Mammary epithelial cell (primary cell): Measurements from ENCODE around the gene RTL1.

Source experiments
- EZH2 ChIP-seq: IDR thresholded peaks from 2 replicates; pipeline ENCODE4 v1.6.1; 2012; ENCODE audit warnings: low read length, inconsistent platforms, borderline replicate concordance
- TF ChIP-seq, protein P1 (sequence below), 2 donors: IDR thresholded peaks in 1 of 2; conservative IDR thresholded peaks in 1 of 2; 2 replicates each; pipeline ENCODE4 v1.5.1; 2011 to 2012; ENCODE audit warnings: inconsistent platforms in 2 of 2, low read length in 2 of 2, mild to moderate bottlenecking in 2 of 2, control low read depth in 1 of 2, low read depth in 1 of 2; ENCODE audit not compliant: insufficient read depth in 1 of 2; ENCODE audit errors: extremely low read depth in 1 of 2

- TF ChIP-seq EZH2 = no peak
- TF ChIP-seq, protein P1, sequence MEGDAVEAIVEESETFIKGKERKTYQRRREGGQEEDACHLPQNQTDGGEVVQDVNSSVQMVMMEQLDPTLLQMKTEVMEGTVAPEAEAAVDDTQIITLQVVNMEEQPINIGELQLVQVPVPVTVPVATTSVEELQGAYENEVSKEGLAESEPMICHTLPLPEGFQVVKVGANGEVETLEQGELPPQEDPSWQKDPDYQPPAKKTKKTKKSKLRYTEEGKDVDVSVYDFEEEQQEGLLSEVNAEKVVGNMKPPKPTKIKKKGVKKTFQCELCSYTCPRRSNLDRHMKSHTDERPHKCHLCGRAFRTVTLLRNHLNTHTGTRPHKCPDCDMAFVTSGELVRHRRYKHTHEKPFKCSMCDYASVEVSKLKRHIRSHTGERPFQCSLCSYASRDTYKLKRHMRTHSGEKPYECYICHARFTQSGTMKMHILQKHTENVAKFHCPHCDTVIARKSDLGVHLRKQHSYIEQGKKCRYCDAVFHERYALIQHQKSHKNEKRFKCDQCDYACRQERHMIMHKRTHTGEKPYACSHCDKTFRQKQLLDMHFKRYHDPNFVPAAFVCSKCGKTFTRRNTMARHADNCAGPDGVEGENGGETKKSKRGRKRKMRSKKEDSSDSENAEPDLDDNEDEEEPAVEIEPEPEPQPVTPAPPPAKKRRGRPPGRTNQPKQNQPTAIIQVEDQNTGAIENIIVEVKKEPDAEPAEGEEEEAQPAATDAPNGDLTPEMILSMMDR (conservative IDR thresholded peaks at IDR 0.05 in 1 of 2, IDR thresholded peaks at IDR 0.05 in 1 of 2; ENCODE audit: extremely low read depth in 1 of 2, insufficient read depth in 1 of 2, low read depth in 1 of 2, low read length in 2 of 2) = no peak
These were observed 26.7 kb upstream of the RTL1 start for GRCh38 chr14:100930270-100930669.
